ENCODE results near the gene PFDN6. TPM values are rescaled to one million over a fixed set of nuclear protein-coding genes. Genes with fewer than 3 reads are reported as not detected.
"Not testable (repeated sequence)": the region's sequence is repeated elsewhere in the genome, so short reads cannot be mapped to it uniquely, and the experiment has no call there.

PFDN6 gene
- total RNA-seq, 1 experiment from 2014 or later, result 95.7 TPM

DNA sequence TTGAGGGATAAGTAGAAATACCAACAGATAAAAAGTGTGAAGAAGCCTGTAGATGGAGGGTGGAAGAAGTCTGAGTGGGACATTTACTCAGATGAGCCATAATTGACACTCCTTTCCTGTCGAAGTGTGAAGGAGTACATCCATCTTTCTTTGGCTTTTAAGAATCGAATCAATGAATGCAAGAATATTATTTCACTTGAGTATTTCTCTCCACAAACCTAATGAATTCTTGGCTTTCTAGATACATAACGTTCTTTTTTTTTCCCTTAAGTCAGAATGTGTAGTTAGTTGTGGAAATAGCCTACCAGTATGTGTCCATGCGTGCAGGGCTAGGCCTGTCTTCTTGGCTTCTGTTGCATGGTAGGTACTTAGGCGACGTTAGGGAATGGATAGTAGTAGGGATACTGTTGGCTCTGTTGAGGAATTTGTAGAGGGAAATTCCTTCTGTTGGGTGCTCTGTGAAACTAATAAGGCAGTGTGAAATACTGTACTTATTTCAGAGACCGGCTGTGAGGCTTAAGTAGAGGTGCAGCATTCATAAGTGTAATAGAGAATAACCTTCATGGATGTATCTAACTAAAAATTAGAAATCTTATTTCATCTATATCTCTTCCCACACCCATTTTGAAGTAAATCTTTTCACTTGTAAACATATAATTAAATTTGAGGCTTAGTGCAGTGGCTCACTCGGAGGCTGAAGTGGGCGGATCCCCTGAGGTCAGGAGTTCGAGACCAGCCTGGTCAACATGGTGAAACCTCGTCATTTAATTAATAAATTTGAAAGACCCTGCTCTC lies 16.1 kb upstream of the PFDN6 start:
- ChIA-PET POLR2A (no interaction called here), CTCF (no interaction called here)
- peaks cover 54% of the 10 kb centered on the region for H3K36me3 Mint-ChIP-seq
- H3K4me1 Mint-ChIP-seq, result peaks cover 53% of the 10 kb centered on the region
- no peaks in the 10 kb centered on the region for H3K9me3 Mint-ChIP-seq
- 0 out of 2 replicates have a peak, but pooled peaks have one; percentile 30 for TF ChIP-seq NFATC4 (CRISPR knock-in tag; IDR thresholded peaks at IDR 0.05)
- TF ChIP-seq KAT7 (CRISPR knock-in tag; IDR thresholded peaks at IDR 0.05; ENCODE audit: borderline replicate concordance), result no peak
- TF ChIP-seq NR2C2 (CRISPR knock-in tag; IDR thresholded peaks at IDR 0.05), result no peak
- peak overlapping the region; percentile 100 for H3K27ac Mint-ChIP-seq
- no peak for ATAC-seq
- DNase-seq (ENCODE audit: low spot score), result no peak
- H3K4me3 Mint-ChIP-seq, result peak overlapping the region; percentile 96
- H3K27me3 Mint-ChIP-seq (ENCODE audit: low read depth), result no peaks in the 10 kb centered on the region

DNA sequence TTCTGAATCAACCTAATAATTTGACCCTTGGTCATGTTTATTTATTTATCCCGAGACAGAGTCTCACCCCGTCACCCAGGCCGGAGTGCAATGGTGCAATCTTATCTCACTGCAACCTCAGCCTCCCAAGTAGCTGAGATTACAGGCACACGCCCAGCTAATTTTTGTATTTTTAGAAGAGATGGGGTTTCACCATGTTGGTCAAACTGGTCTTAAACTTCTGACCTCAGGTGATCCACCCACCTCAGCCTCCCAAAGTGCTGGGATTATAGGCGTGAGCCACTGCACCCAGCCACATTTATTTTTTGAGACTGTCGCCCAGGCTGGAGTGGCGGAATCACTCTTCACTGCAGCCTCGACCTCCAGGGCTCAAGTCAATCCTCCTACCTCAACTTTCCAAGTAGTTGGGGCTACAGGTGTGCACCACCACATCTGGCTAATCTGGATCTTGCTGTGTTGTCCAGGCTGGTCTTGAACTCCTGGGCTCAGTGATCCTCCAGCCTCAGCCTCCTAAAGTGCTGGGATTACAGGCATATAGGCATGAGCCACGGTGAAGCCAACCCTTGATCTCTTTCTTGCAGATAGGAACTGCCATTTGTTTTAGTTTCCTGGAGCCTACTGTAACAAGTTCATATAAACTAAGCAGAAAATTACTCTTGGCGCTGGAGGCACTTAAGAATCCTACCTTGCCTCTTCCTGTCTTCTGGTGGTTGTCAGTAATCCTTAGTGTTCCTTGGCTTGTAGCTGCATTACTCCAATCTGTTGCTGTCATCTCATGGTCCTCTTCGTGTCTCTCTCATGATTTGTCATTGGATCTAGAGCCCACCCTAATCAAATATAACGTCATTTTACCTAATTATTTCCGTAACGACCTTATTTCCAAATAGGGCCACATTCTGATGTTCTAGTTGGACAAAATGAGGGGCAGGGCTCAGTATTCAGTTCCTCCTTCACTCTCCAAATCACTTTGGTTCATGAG lies 15.2 kb upstream of the PFDN6 start:
- no peak for ATAC-seq

DNA sequence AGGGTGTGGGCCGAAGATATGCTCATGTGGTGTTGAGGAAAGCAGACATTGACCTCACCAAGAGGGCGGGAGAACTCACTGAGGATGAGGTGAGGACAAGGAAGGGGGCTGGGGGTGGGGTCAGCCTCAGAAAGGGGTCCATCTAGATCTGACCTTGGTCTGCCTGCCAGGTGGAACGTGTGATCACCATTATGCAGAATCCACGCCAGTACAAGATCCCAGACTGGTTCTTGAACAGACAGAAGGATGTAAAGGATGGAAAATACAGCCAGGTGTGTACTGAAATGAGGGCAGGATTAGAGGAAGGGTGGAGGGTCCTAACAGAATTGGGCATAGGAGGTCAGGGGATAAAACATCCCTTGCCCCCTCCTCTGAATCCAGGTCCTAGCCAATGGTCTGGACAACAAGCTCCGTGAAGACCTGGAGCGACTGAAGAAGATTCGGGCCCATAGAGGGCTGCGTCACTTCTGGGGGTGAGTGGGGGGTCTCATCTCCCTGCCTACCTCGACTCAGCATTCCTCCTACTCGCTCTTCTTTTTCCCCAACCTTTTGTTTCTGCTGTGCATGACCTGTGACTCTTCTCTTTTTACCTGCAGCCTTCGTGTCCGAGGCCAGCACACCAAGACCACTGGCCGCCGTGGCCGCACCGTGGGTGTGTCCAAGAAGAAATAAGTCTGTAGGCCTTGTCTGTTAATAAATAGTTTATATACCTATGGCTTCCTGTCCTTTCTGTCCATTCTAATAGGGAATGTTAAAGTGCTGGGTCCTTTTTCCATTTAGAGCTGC lies 13.4 kb upstream of the PFDN6 start:
- not testable (repeated sequence) for H3K27me3 Mint-ChIP-seq (ENCODE audit: low read depth); DNase-seq (ENCODE audit: low spot score); ATAC-seq; H3K9me3 Mint-ChIP-seq
- H3K4me1 Mint-ChIP-seq, result peaks cover 56% of the 10 kb centered on the region
- 0 out of 2 replicates have a peak, but pooled peaks have one; percentile 15 for TF ChIP-seq ZNF416 (CRISPR knock-in tag; IDR thresholded peaks at IDR 0.05)
- peak overlapping the region; percentile 96 for H3K4me3 Mint-ChIP-seq
- peak overlapping the region; percentile 100 for H3K27ac Mint-ChIP-seq
- POLR2A ChIA-PET, result interaction anchor here (1.7 to 3.2 kb wide), 2 partner anchors 13 to 27 kb away, joined by 11 to 27 read pairs; partner anchors contain the start of genes PFDN6 and WDR46
- H3K36me3 Mint-ChIP-seq, result peaks cover 53% of the 10 kb centered on the region
- CTCF ChIA-PET, result interaction anchor here (1.5 to 3.1 kb wide), 8 partner anchors 13 to 291 kb away, joined by 5 to 40 read pairs (median 13); partner anchors contain the start of genes HSD17B8, PFDN6, RGL2 and WDR46

More for the DNA sequence above, 15.2 kb upstream of the PFDN6 start:
- ChIA-PET POLR2A (no interaction called here), CTCF (no interaction called here)
- no peaks in the 10 kb centered on the region for H3K27me3 Mint-ChIP-seq (ENCODE audit: low read depth)
- peaks cover 53% of the 10 kb centered on the region for H3K4me1 Mint-ChIP-seq
- H3K27ac Mint-ChIP-seq, result peak overlapping the region; percentile 100
- H3K36me3 Mint-ChIP-seq, result peaks cover 49% of the 10 kb centered on the region
- peak overlapping the region; percentile 96 for H3K4me3 Mint-ChIP-seq
- DNase-seq (ENCODE audit: low spot score), result no peak
- TF ChIP-seq ZNF416 (CRISPR knock-in tag; IDR thresholded peaks at IDR 0.05), result 0 out of 2 replicates have a peak, but pooled peaks have one; percentile 15
- 0 out of 2 replicates have a peak, but pooled peaks have one; percentile 5 for TF ChIP-seq NFATC4 (CRISPR knock-in tag; IDR thresholded peaks at IDR 0.05)
- TF ChIP-seq ZNF121 (CRISPR knock-in tag; IDR thresholded peaks at IDR 0.05), result peak; percentile 92
- peak; percentile 29; the same call in 1 of the 2 replicates for TF ChIP-seq TEAD1 (CRISPR knock-in tag; IDR thresholded peaks at IDR 0.05)
- 0 out of 2 replicates have a peak, but pooled peaks have one; percentile 71 for TF ChIP-seq EMX1 (CRISPR knock-in tag; IDR thresholded peaks at IDR 0.05)
- no peak for TF ChIP-seq NR3C1 (CRISPR knock-in tag; conservative IDR thresholded peaks at IDR 0.05; ENCODE audit: low read depth)
- TF ChIP-seq, protein P1, sequence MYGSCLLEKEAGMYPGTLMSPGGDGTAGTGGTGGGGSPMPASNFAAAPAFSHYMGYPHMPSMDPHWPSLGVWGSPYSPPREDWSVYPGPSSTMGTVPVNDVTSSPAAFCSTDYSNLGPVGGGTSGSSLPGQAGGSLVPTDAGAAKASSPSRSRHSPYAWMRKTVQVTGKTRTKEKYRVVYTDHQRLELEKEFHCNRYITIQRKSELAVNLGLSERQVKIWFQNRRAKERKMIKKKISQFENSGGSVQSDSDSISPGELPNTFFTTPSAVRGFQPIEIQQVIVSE (CRISPR knock-in tag; IDR thresholded peaks at IDR 0.05; ENCODE audit: borderline replicate concordance), result no peak
- H3K9me3 Mint-ChIP-seq, result no peaks in the 10 kb centered on the region

DNA sequence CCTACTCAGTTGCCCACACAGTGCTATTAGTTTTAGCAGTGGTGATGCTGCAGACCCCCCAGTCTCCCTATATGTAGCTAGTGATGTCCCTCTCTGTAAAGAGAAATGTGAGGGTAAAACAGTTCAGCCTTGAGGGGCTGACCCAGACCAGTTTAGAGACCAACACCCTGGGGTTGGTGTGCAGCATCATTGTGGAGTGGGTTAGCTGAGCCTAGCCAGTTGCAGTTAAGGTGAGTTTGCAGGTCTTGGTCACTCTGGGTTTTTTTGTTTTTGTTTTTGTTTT lies 12.9 kb upstream of the PFDN6 start:
- ATAC-seq (peak; percentile 3), DNase-seq (ENCODE audit: low spot score) (no peak)
- peak overlapping the region; percentile 100 for H3K27ac Mint-ChIP-seq
- peaks cover 54% of the 10 kb centered on the region for H3K4me1 Mint-ChIP-seq
- ChIA-PET CTCF (interaction anchor here (0.9 to 3.1 kb wide), 20 partner anchors 7 to 292 kb away, joined by 3 to 40 read pairs (median 6); partner anchors contain the start of genes HSD17B8, PFDN6, PHF1 and RGL2), POLR2A (interaction anchor here (1.3 to 3.2 kb wide), 6 partner anchors 13 to 305 kb away, joined by 6 to 27 read pairs (median 10); partner anchors contain the start of genes PFDN6, RGL2, WDR46 and ZBTB22)
- H3K27me3 Mint-ChIP-seq (ENCODE audit: low read depth), result no peaks in the 10 kb centered on the region
- H3K4me3 Mint-ChIP-seq, result peak overlapping the region; percentile 96
- peaks cover 53% of the 10 kb centered on the region for H3K36me3 Mint-ChIP-seq
- TF ChIP-seq, protein P2, sequence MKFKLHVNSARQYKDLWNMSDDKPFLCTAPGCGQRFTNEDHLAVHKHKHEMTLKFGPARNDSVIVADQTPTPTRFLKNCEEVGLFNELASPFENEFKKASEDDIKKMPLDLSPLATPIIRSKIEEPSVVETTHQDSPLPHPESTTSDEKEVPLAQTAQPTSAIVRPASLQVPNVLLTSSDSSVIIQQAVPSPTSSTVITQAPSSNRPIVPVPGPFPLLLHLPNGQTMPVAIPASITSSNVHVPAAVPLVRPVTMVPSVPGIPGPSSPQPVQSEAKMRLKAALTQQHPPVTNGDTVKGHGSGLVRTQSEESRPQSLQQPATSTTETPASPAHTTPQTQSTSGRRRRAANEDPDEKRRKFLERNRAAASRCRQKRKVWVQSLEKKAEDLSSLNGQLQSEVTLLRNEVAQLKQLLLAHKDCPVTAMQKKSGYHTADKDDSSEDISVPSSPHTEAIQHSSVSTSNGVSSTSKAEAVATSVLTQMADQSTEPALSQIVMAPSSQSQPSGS (CRISPR knock-in tag; IDR thresholded peaks at IDR 0.05; ENCODE audit: borderline replicate concordance, low read depth), result no peak
- TF ChIP-seq, protein P3, sequence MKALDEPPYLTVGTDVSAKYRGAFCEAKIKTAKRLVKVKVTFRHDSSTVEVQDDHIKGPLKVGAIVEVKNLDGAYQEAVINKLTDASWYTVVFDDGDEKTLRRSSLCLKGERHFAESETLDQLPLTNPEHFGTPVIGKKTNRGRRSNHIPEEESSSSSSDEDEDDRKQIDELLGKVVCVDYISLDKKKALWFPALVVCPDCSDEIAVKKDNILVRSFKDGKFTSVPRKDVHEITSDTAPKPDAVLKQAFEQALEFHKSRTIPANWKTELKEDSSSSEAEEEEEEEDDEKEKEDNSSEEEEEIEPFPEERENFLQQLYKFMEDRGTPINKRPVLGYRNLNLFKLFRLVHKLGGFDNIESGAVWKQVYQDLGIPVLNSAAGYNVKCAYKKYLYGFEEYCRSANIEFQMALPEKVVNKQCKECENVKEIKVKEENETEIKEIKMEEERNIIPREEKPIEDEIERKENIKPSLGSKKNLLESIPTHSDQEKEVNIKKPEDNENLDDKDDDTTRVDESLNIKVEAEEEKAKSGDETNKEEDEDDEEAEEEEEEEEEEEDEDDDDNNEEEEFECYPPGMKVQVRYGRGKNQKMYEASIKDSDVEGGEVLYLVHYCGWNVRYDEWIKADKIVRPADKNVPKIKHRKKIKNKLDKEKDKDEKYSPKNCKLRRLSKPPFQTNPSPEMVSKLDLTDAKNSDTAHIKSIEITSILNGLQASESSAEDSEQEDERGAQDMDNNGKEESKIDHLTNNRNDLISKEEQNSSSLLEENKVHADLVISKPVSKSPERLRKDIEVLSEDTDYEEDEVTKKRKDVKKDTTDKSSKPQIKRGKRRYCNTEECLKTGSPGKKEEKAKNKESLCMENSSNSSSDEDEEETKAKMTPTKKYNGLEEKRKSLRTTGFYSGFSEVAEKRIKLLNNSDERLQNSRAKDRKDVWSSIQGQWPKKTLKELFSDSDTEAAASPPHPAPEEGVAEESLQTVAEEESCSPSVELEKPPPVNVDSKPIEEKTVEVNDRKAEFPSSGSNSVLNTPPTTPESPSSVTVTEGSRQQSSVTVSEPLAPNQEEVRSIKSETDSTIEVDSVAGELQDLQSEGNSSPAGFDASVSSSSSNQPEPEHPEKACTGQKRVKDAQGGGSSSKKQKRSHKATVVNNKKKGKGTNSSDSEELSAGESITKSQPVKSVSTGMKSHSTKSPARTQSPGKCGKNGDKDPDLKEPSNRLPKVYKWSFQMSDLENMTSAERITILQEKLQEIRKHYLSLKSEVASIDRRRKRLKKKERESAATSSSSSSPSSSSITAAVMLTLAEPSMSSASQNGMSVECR (CRISPR knock-in tag; IDR thresholded peaks at IDR 0.05; ENCODE audit: borderline replicate concordance), result no peak
- TF ChIP-seq, protein P4, sequence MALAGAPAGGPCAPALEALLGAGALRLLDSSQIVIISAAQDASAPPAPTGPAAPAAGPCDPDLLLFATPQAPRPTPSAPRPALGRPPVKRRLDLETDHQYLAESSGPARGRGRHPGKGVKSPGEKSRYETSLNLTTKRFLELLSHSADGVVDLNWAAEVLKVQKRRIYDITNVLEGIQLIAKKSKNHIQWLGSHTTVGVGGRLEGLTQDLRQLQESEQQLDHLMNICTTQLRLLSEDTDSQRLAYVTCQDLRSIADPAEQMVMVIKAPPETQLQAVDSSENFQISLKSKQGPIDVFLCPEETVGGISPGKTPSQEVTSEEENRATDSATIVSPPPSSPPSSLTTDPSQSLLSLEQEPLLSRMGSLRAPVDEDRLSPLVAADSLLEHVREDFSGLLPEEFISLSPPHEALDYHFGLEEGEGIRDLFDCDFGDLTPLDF (CRISPR knock-in tag; IDR thresholded peaks at IDR 0.05), result no peak
- TF ChIP-seq, protein P5, sequence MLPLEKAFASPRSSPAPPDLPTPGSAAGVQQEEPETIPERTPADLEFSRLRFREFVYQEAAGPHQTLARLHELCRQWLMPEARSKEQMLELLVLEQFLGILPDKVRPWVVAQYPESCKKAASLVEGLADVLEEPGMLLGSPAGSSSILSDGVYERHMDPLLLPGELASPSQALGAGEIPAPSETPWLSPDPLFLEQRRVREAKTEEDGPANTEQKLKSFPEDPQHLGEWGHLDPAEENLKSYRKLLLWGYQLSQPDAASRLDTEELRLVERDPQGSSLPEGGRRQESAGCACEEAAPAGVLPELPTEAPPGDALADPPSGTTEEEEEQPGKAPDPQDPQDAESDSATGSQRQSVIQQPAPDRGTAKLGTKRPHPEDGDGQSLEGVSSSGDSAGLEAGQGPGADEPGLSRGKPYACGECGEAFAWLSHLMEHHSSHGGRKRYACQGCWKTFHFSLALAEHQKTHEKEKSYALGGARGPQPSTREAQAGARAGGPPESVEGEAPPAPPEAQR (CRISPR knock-in tag; IDR thresholded peaks at IDR 0.05), result no peak
- no peaks in the 10 kb centered on the region for H3K9me3 Mint-ChIP-seq
